Mucosa of rectum (tissue), 2 donors: ENCODE results near the gene DDX19B.
A peak's percentile ranks its signal among the peaks of the same experiment; 100 is the strongest.
"Not testable (repeated sequence)": the region's sequence is repeated elsewhere in the genome, so short reads cannot be mapped to it uniquely, and the experiment has no call there.

Source experiments
- H3K27ac ChIP-seq, 2 donors: one replicate each; pipeline ENCODE4 v1.7.0; 2013; ENCODE audit warnings: inconsistent platforms in 2 of 2, low read depth in 2 of 2, low read length in 2 of 2
- H3K27me3 ChIP-seq, 2 donors: one replicate each; pipeline ENCODE4 v1.7.0; 2013; ENCODE audit warnings: low read length in 2 of 2; ENCODE audit not compliant: control insufficient read depth in 2 of 2, insufficient read depth in 2 of 2
- H3K36me3 ChIP-seq, 2 donors: one replicate each; pipeline ENCODE4 v1.7.0; 2013; ENCODE audit warnings: low read length in 2 of 2; ENCODE audit not compliant: control insufficient read depth in 2 of 2, insufficient read depth in 2 of 2
- H3K4me1 ChIP-seq, 2 donors: one replicate each; pipeline ENCODE4 v1.7.0; 2013; ENCODE audit warnings: low read length in 2 of 2, mild to moderate bottlenecking in 1 of 2; ENCODE audit not compliant: control insufficient read depth in 2 of 2, insufficient read depth in 2 of 2
- H3K4me3 ChIP-seq, 2 donors: one replicate each; pipeline ENCODE4 v1.7.0; 2013; ENCODE audit warnings: low read length in 2 of 2
- H3K9ac ChIP-seq, 2 donors: one replicate each; pipeline ENCODE4 v1.7.0; 2013; ENCODE audit warnings: low read length in 2 of 2, low read depth in 1 of 2, mild to moderate bottlenecking in 1 of 2
- H3K9me3 ChIP-seq, 2 donors: one replicate each; pipeline ENCODE4 v1.7.0; 2013; ENCODE audit warnings: low read length in 2 of 2; ENCODE audit not compliant: control insufficient read depth in 2 of 2
- donor health status: healthy.
- donor health status: Normal muscosa, but diverticular disease.

Gene DDX19B

GRCh38 chr16:70345840-70346239 lies 46.9 kb downstream of the DDX19B start:
- Histone ChIP-seq H3K9ac (peak overlapping the region; percentile 94 to 97), H3K4me1 (peaks cover 9 to 12% of the 10 kb centered on the region in 2 donors), H3K27ac (peak overlapping the region; percentile 93 to 96), H3K4me3 (peak overlapping the region; percentile 96 to 99), H3K9me3 (no peaks in the 10 kb centered on the region), H3K27me3 (no peaks in the 10 kb centered on the region), H3K36me3 (peaks cover 0 to 2% of the 10 kb centered on the region in 2 donors)

GRCh38 chr16:70348991-70349390 lies 50.0 kb downstream of the DDX19B start:
- peaks cover 2 to 3% of the 10 kb centered on the region in 2 donors for H3K36me3 ChIP-seq
- H3K27me3 ChIP-seq, result no peaks in the 10 kb centered on the region
- H3K9ac ChIP-seq, result no peak overlapping the region
- H3K4me3 ChIP-seq, result no peak overlapping the region
- H3K4me1 ChIP-seq, result peaks cover 9 to 12% of the 10 kb centered on the region in 2 donors
- H3K9me3 ChIP-seq, result no peaks in the 10 kb centered on the region
- no peak overlapping the region for H3K27ac ChIP-seq

- Histone ChIP-seq H3K4me1 (peaks cover 9 to 12% of the 10 kb centered on the region in 2 donors), H3K27ac (no peak overlapping the region), H3K27me3 (no peaks in the 10 kb centered on the region), H3K4me3 (no peak overlapping the region), H3K9me3 (no peaks in the 10 kb centered on the region), H3K36me3 (peaks cover 6 to 7% of the 10 kb centered on the region in 2 donors), H3K9ac (no peak overlapping the region)
Measured at GRCh38 chr16:70349783-70350182, 50.8 kb downstream of the DDX19B start.

GRCh38 chr16:70359552-70359951 lies 60.6 kb downstream of the DDX19B start:
- no peak overlapping the region for H3K27ac ChIP-seq
- H3K4me1 ChIP-seq, result no peaks in the 10 kb centered on the region
- H3K36me3 ChIP-seq, result peaks cover 50 to 67% of the 10 kb centered on the region in 2 donors
- no peak overlapping the region for H3K4me3 ChIP-seq
- H3K9me3 ChIP-seq, result no peaks in the 10 kb centered on the region
- no peak overlapping the region for H3K9ac ChIP-seq
- H3K27me3 ChIP-seq, result no peaks in the 10 kb centered on the region

GRCh38 chr16:70364399-70364798 lies 65.4 kb downstream of the DDX19B start:
- Histone ChIP-seq H3K4me1 (no peaks in the 10 kb centered on the region), H3K9ac (no peak overlapping the region), H3K9me3 (no peaks in the 10 kb centered on the region), H3K27me3 (no peaks in the 10 kb centered on the region), H3K36me3 (peaks cover 47 to 61% of the 10 kb centered on the region in 2 donors), H3K27ac (no peak overlapping the region), H3K4me3 (no peak overlapping the region)

- not testable (repeated sequence) for H3K27me3 ChIP-seq, H3K4me1 ChIP-seq, H3K4me3 ChIP-seq, H3K9me3 ChIP-seq, H3K9ac ChIP-seq, H3K27ac ChIP-seq
- H3K36me3 ChIP-seq, result peaks cover 31 to 38% of the 10 kb centered on the region in 2 donors
Measured at GRCh38 chr16:70370145-70370544, 71.2 kb downstream of the DDX19B start.

GRCh38 chr16:70370924-70371323 lies 71.9 kb downstream of the DDX19B start:
- Histone ChIP-seq H3K9ac (no peak overlapping the region), H3K27me3 (no peaks in the 10 kb centered on the region), H3K27ac (no peak overlapping the region), H3K9me3 (no peaks in the 10 kb centered on the region), H3K4me3 (no peak overlapping the region), H3K4me1 (no peaks in the 10 kb centered on the region), H3K36me3 (peaks cover 26 to 33% of the 10 kb centered on the region in 2 donors)

GRCh38 chr16:70372921-70373728 lies 74.1 kb downstream of the DDX19B start:
- H3K4me3 ChIP-seq, result no peak overlapping the region
- no peaks in the 10 kb centered on the region for H3K9me3 ChIP-seq
- no peak overlapping the region for H3K9ac ChIP-seq
- peaks cover 20 to 22% of the 10 kb centered on the region in 2 donors for H3K36me3 ChIP-seq
- no peaks in the 10 kb centered on the region for H3K27me3 ChIP-seq
- no peak overlapping the region for H3K27ac ChIP-seq
- no peaks in the 10 kb centered on the region for H3K4me1 ChIP-seq

GRCh38 chr16:70374213-70374612 lies 75.2 kb downstream of the DDX19B start:
- no peak overlapping the region for H3K27ac ChIP-seq

GRCh38 chr16:70375636-70376611 lies 76.9 kb downstream of the DDX19B start:
- no peaks in the 10 kb centered on the region for H3K27me3 ChIP-seq
- H3K4me3 ChIP-seq, result no peak overlapping the region
- peaks cover 5 to 12% of the 10 kb centered on the region in 2 donors for H3K4me1 ChIP-seq
- no peak overlapping the region for H3K27ac ChIP-seq
- peaks cover 12 to 22% of the 10 kb centered on the region in 2 donors for H3K36me3 ChIP-seq
- H3K9ac ChIP-seq, result no peak overlapping the region
- no peaks in the 10 kb centered on the region for H3K9me3 ChIP-seq

More at GRCh38 chr16:70374213-70374612, 75.2 kb downstream of the DDX19B start:
- Histone ChIP-seq H3K4me1 (no peaks in the 10 kb centered on the region), H3K9ac (no peak overlapping the region), H3K27me3 (no peaks in the 10 kb centered on the region), H3K9me3 (no peaks in the 10 kb centered on the region), H3K36me3 (peaks cover 21 to 25% of the 10 kb centered on the region in 2 donors), H3K4me3 (no peak overlapping the region)
